ENCODE data around the gene MKKS. TPM values are rescaled to one million over a fixed set of nuclear protein-coding genes. Genes with fewer than 3 reads are reported as not detected.

Gene MKKS
- total RNA-seq, 1 experiment from 2014 or later, result 12.1 TPM

DNA sequence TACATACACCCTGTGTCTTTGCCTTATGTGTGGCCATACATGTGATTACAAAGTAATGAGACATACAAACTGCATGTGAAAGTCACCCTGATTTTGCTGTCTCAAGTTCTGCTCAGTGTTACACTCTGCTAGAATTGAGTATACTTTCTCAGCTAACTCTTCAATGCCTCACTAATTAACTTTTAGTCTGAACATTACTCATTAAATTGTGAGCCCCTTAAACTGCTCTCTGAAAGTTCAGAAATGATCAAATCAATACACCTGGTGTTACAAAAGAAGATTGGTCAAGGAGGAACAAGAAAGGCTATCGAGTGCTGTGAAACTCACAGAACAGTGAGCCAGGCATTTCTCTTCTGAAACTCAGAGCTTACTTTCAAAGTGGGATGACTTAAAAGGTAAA, 71.3 kb downstream of the MKKS start:
- Mint-ChIP-seq H3K36me3 (ENCODE audit: insufficient read depth, unreplicated experiment) (no peaks in the 10 kb centered on the region), H3K9me3 (ENCODE audit: low read depth, unreplicated experiment) (no peaks in the 10 kb centered on the region), H3K27ac (ENCODE audit: unreplicated experiment) (no peak overlapping the region), H3K27me3 (ENCODE audit: unreplicated experiment) (no peaks in the 10 kb centered on the region), H3K4me1 (ENCODE audit: low read depth, unreplicated experiment) (peaks cover 12% of the 10 kb centered on the region), H3K4me3 (ENCODE audit: low read depth, unreplicated experiment) (no peak overlapping the region)
- CTCF ChIA-PET, result no interaction called here
- intact Hi-C loops (cut with micrococcal nuclease; ENCODE audit: unreplicated experiment), result no loop called here
- BruUV-seq (replicated peaks), result no TSS peak
- no peak for DNase-seq
- TF ChIP-seq, protein P1, sequence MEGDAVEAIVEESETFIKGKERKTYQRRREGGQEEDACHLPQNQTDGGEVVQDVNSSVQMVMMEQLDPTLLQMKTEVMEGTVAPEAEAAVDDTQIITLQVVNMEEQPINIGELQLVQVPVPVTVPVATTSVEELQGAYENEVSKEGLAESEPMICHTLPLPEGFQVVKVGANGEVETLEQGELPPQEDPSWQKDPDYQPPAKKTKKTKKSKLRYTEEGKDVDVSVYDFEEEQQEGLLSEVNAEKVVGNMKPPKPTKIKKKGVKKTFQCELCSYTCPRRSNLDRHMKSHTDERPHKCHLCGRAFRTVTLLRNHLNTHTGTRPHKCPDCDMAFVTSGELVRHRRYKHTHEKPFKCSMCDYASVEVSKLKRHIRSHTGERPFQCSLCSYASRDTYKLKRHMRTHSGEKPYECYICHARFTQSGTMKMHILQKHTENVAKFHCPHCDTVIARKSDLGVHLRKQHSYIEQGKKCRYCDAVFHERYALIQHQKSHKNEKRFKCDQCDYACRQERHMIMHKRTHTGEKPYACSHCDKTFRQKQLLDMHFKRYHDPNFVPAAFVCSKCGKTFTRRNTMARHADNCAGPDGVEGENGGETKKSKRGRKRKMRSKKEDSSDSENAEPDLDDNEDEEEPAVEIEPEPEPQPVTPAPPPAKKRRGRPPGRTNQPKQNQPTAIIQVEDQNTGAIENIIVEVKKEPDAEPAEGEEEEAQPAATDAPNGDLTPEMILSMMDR (IDR thresholded peaks at IDR 0.05; ENCODE audit: unreplicated experiment), result no peak

DNA sequence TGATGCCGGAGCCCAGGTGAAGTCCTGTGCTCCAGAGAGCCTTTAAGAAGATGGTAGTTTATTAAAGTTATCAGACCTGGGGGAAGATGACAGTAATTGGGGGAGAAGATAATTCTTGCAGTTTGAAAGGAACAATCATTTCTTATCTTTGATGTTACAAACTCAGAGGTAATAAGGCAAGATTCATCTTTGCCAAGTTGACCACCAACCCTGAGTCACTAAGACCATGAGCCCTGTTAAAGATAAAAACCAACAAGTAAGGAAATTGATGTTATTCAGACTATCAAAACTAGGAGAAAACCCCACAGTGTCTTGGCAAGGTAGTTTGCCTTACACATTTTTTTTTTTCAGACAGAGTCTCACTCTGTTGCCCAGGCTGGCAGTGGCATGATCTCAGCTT, 73.1 kb downstream of the MKKS start:
- BruUV-seq (replicated peaks), result no TSS peak
- intact Hi-C loops (cut with micrococcal nuclease; ENCODE audit: unreplicated experiment), result no loop called here
- TF ChIP-seq, protein P1 (IDR thresholded peaks at IDR 0.05; ENCODE audit: unreplicated experiment), result no peak
- peaks cover 9% of the 10 kb centered on the region for H3K4me1 Mint-ChIP-seq (ENCODE audit: low read depth, unreplicated experiment)
- H3K27ac Mint-ChIP-seq (ENCODE audit: unreplicated experiment), result no peak overlapping the region
- H3K9me3 Mint-ChIP-seq (ENCODE audit: low read depth, unreplicated experiment), result no peaks in the 10 kb centered on the region
- no peaks in the 10 kb centered on the region for H3K36me3 Mint-ChIP-seq (ENCODE audit: insufficient read depth, unreplicated experiment)
- DNase-seq, result no peak
- no peaks in the 10 kb centered on the region for H3K27me3 Mint-ChIP-seq (ENCODE audit: unreplicated experiment)
- CTCF ChIA-PET, result no interaction called here
- no peak overlapping the region for H3K4me3 Mint-ChIP-seq (ENCODE audit: low read depth, unreplicated experiment)

DNA sequence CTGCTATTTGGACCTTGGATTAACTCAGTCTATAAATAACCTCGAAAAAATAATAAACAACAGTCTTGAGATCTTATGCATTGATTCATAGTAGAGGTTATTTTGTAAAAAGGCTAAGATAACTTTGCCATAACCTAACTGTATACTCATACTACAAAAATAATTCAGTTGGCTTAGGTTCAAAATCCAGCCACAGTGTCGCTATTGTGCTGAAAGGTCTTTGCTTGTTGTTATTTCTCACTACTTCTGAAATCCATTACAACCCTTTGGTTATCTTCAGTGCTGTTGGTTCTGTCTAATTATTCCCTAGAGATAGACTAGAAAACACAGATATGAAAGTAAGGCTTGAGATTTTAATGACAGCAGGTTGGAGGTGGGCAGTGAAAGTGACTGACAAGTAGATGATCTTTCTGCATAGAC, 74.4 kb downstream of the MKKS start:
- Mint-ChIP-seq H3K36me3 (ENCODE audit: insufficient read depth, unreplicated experiment) (no peaks in the 10 kb centered on the region), H3K4me3 (ENCODE audit: low read depth, unreplicated experiment) (no peak overlapping the region), H3K4me1 (ENCODE audit: low read depth, unreplicated experiment) (peaks cover 9% of the 10 kb centered on the region), H3K27me3 (ENCODE audit: unreplicated experiment) (no peaks in the 10 kb centered on the region), H3K27ac (ENCODE audit: unreplicated experiment) (no peak overlapping the region), H3K9me3 (ENCODE audit: low read depth, unreplicated experiment) (no peaks in the 10 kb centered on the region)
- CTCF ChIA-PET, result interaction anchor here (0.6 kb wide), 1 partner anchor 167 kb away, joined by 3 read pairs; no protein-coding TSS in a partner anchor
- TF ChIP-seq, protein P1 (IDR thresholded peaks at IDR 0.05; ENCODE audit: unreplicated experiment), result no peak
- intact Hi-C loops (cut with micrococcal nuclease; ENCODE audit: unreplicated experiment), result no loop called here
- DNase-seq, result no peak
- BruUV-seq (replicated peaks), result no TSS peak

DNA sequence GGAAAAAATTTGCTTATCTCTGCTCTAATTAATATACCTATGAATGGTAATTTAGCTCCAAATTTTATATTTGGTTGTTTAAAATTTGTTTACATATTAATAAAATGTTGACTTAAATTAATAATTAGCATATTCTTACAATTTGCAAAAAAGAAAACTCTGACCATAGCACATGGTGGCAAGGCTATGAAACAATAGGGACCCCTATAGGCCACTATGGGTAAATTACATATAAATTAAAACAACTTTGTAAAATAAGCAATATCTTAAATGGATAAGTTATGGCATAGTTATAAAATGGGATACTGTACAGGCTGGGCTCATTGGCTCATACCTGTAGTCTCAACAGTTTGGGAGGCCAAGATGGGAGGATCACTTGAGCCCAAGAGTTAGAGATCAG, 76.0 kb downstream of the MKKS start:
- no peak overlapping the region for H3K4me3 Mint-ChIP-seq (ENCODE audit: low read depth, unreplicated experiment)
- no peaks in the 10 kb centered on the region for H3K9me3 Mint-ChIP-seq (ENCODE audit: low read depth, unreplicated experiment)
- intact Hi-C loops (cut with micrococcal nuclease; ENCODE audit: unreplicated experiment), result no loop called here
- CTCF ChIA-PET, result no interaction called here
- H3K4me1 Mint-ChIP-seq (ENCODE audit: low read depth, unreplicated experiment), result peaks cover 16% of the 10 kb centered on the region
- TF ChIP-seq, protein P1 (IDR thresholded peaks at IDR 0.05; ENCODE audit: unreplicated experiment), result no peak
- no peaks in the 10 kb centered on the region for H3K27me3 Mint-ChIP-seq (ENCODE audit: unreplicated experiment)
- BruUV-seq (replicated peaks), result no TSS peak
- no peak for DNase-seq
- no peak overlapping the region for H3K27ac Mint-ChIP-seq (ENCODE audit: unreplicated experiment)
- no peaks in the 10 kb centered on the region for H3K36me3 Mint-ChIP-seq (ENCODE audit: insufficient read depth, unreplicated experiment)

Measured in Calu3 (cell line).